ENCODE measurements around the gene WWOX.

- TF ChIP-seq CTCF (IDR thresholded peaks at IDR 0.05) (no peak), EZH2 (IDR thresholded peaks at IDR 0.05; ENCODE audit: borderline replicate concordance, insufficient read depth, low read depth, low read length, poor library complexity, severe bottlenecking) (no peak)
Measured at GRCh38 chr16:78822509-78822908, 723.1 kb downstream of the WWOX start.
